Body of pancreas (tissue), 4 donors: Measurements from ENCODE around the gene CEBPG.

Experiments
- CTCF ChIP-seq, 7 experiments: fragments of 450-650 bp in 4 of 7; fragments of 200-600 bp in 3 of 7; sonication (generic) in 3 of 7; IDR thresholded peaks; one replicate each; pipeline ENCODE4 v1.5.1; 2016 to 2019; ENCODE audit warnings: antibody characterized with exemption in 7 of 7
- POLR2A ChIP-seq, 3 donors: fragments of 450-650 bp; IDR thresholded peaks; one replicate each; pipeline ENCODE4 v1.6.1; 2016; ENCODE audit warnings: antibody characterized with exemption in 3 of 3, mild to moderate bottlenecking in 2 of 3

DNA sequence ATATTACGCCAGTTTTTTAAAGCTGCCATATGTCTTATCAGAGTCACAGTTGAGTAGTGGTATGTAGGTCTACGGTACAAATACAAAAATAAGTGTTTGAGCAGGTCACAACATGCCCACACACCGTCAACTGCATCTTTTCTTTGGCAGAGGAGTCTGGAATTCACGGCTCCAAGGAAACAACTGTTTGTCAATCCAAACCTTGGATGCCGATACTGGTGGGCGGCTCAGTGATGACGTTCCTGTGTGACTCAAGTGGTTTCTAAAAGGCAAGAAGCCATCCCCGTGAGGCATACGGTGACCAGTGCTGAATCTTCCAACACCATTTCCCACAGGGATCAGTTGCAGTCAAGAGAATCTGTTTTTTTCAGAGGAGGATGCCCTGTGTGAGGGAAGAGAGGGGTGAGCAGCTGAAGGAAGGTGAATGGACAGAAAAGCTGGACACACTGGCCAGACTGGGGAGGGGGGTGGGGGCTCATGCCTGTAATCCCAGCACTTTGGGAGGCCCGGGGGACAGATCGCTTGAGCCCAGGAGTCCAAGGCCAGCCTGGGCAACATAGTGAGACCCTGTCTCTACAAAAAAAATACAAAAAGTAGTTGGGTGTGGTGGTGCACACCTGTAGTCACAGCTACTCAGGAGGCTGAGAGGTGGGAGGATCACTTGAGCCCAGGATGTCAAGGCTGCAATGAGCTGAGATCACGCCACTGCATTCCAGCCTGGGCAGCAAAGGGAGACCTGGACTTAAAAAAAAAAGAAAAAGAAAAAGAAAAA, 22.8 kb upstream of the CEBPG start:
- TF ChIP-seq CTCF (IDR thresholded peaks at IDR 0.05) (no peak), POLR2A (IDR thresholded peaks at IDR 0.05) (no peak)
